SK-N-SH treated with all-trans-retinoic acid at 6 μM for 48 hours (cell line): ENCODE data around the gene IGLL5.

Experiments used
- ZFP3 ChIP-seq: fragments of 250-450 bp; sonication (Bioruptor Pico); IDR thresholded peaks from 2 replicates; pipeline ENCODE4 v1.5.0; 2020; ENCODE audit warnings: mild to moderate bottlenecking, moderate library complexity
- ZFP30 ChIP-seq: fragments of 450-650 bp; formaldehyde crosslinking; IDR thresholded peaks from 2 replicates; pipeline ENCODE4 v1.5.0; 2022; ENCODE audit warnings: mild to moderate bottlenecking, moderate library complexity
- ZNF70 ChIP-seq: fragments of 450-650 bp; formaldehyde crosslinking; IDR thresholded peaks from 2 replicates; pipeline ENCODE4 v1.5.0; 2020; ENCODE audit warnings: mild to moderate bottlenecking, moderate library complexity
- TF ChIP-seq, protein P1 (sequence below): fragments of 250-450 bp; sonication (Bioruptor Pico); IDR thresholded peaks from 2 replicates; pipeline ENCODE4 v1.8.0; 2021; ENCODE audit warnings: low read depth, mild to moderate bottlenecking, moderate library complexity, borderline replicate concordance
- TF ChIP-seq, protein P2 (sequence below): fragments of 250-450 bp; sonication (Bioruptor Pico); IDR thresholded peaks from 2 replicates; pipeline ENCODE4 v1.5.1; 2020; ENCODE audit warnings: low read depth, mild to moderate bottlenecking, moderate library complexity

DNA sequence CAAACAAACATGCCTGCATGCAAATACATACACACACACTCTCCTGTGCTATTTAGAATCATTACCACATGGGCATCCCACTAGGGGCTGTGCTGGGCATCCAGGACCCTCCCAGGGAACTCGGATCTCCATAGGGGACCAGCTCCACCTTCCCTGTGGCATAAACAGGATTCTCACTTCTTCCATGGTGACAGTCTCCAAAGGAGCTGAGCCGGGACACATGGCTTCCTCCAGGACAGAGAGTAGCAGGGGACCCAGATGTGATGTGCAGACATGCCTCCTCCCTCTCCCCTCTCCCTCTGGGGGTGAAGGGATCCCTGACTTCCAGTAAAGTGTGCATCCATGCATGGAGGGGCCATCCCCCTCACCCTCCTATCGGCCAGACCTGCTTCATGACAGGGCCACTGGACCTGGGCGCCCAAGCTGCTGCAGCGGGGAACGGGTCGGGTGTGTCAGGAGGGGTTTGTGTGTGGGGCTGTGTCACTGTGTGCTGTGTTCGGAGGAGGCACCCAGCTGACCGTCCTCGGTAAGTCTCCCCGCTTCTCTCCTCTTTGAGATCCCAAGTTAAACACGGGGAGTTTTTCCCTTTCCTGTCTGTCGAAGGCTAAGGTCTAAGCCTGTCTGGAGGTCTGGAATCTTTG, 33.4 kb downstream of the IGLL5 start:
- no peak for TF ChIP-seq ZNF70 (CRISPR knock-in tag)
- TF ChIP-seq, protein P1, sequence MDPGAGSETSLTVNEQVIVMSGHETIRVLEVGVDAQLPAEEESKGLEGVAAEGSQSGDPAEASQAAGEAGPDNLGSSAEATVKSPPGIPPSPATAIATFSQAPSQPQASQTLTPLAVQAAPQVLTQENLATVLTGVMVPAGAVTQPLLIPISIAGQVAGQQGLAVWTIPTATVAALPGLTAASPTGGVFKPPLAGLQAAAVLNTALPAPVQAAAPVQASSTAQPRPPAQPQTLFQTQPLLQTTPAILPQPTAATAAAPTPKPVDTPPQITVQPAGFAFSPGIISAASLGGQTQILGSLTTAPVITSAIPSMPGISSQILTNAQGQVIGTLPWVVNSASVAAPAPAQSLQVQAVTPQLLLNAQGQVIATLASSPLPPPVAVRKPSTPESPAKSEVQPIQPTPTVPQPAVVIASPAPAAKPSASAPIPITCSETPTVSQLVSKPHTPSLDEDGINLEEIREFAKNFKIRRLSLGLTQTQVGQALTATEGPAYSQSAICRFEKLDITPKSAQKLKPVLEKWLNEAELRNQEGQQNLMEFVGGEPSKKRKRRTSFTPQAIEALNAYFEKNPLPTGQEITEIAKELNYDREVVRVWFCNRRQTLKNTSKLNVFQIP, result no peak
- TF ChIP-seq ZFP30 (CRISPR knock-in tag), result no peak
- no peak for TF ChIP-seq ZFP3 (CRISPR knock-in tag)
- TF ChIP-seq, protein P2, sequence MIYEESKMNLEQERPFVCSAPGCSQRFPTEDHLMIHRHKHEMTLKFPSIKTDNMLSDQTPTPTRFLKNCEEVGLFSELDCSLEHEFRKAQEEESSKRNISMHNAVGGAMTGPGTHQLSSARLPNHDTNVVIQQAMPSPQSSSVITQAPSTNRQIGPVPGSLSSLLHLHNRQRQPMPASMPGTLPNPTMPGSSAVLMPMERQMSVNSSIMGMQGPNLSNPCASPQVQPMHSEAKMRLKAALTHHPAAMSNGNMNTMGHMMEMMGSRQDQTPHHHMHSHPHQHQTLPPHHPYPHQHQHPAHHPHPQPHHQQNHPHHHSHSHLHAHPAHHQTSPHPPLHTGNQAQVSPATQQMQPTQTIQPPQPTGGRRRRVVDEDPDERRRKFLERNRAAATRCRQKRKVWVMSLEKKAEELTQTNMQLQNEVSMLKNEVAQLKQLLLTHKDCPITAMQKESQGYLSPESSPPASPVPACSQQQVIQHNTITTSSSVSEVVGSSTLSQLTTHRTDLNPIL (CRISPR knock-in tag), result no peak
